B cell (primary cell): ENCODE results near the gene SLC27A1.

Experiments
- CTCF ChIP-seq: fragments of 200-600 bp; IDR thresholded peaks from one replicate; pipeline ENCODE4 v1.8.0; 2022; ENCODE audit warnings: antibody characterized with exemption, mild to moderate bottlenecking
- EZH2 ChIP-seq: IDR thresholded peaks from 2 replicates; pipeline ENCODE4 v1.6.1; 2012; ENCODE audit warnings: borderline replicate concordance, low read depth, mild to moderate bottlenecking, moderate library complexity, low read length; ENCODE audit not compliant: insufficient read depth, poor library complexity, severe bottlenecking

- TF ChIP-seq CTCF, result no peak
- TF ChIP-seq EZH2, result no peak
These were observed 79.8 kb downstream of the SLC27A1 start for GRCh38 chr19:17550076-17550667.
